Glutamatergic neuron (in vitro differentiated cells): ENCODE results near the gene C2orf68. TPM values are rescaled to one million over a fixed set of nuclear protein-coding genes. Genes with fewer than 3 reads are reported as not detected.

Experiments
- DNase-seq: peaks from one replicate; pipeline ENCODE4 v3.0.0; 2022
- H3K27ac Mint-ChIP-seq: one replicate; pipeline ENCODE4 v1.8.0; 2020; ENCODE audit warnings: mild to moderate bottlenecking, mixed read lengths, inconsistent platforms; ENCODE audit not compliant: unreplicated experiment
- H3K27me3 Mint-ChIP-seq: one replicate; pipeline ENCODE4 v1.8.0; 2020; ENCODE audit warnings: mild to moderate bottlenecking, moderate library complexity, mixed read lengths, inconsistent platforms; ENCODE audit not compliant: unreplicated experiment
- H3K36me3 Mint-ChIP-seq: one replicate; pipeline ENCODE4 v1.8.0; 2020; ENCODE audit warnings: mild to moderate bottlenecking, mixed read lengths, inconsistent platforms; ENCODE audit not compliant: unreplicated experiment
- H3K4me1 Mint-ChIP-seq: one replicate; pipeline ENCODE4 v1.8.0; 2020; ENCODE audit warnings: mild to moderate bottlenecking, low read depth, mixed read lengths, inconsistent platforms; ENCODE audit not compliant: unreplicated experiment
- H3K4me3 Mint-ChIP-seq: one replicate; pipeline ENCODE4 v1.8.0; 2020; ENCODE audit warnings: mild to moderate bottlenecking, mixed read lengths, inconsistent platforms; ENCODE audit not compliant: unreplicated experiment
- H3K9me3 Mint-ChIP-seq: one replicate; pipeline ENCODE4 v1.8.0; 2020; ENCODE audit warnings: mild to moderate bottlenecking, moderate library complexity, mixed read lengths, inconsistent platforms; ENCODE audit not compliant: unreplicated experiment
- total RNA-seq: library from RNA; stranded (reverse); fragmentation: NEBNext Ultra II Directional; extraction: Animal tissue kit (Norgen Biotek cat#: 25700); gene quantifications from one replicate; pipeline ENCODE4 v1.2.1, GENCODE V29; 2021; ENCODE audit not compliant: unreplicated experiment
- TF ChIP-seq, protein P1 (sequence below): fragments of 200-600 bp; sonication (generic); IDR thresholded peaks from one replicate; pipeline ENCODE4 v1.5.0; 2021; ENCODE audit not compliant: partially characterized antibody, unreplicated experiment

The C2orf68 gene
- total RNA-seq, 1 donor from 2014 or later, result 51.0 TPM

GRCh38 chr2:85601771-85602475 is 9.9 kb downstream of the C2orf68 start:
- Mint-ChIP-seq H3K9me3 (peaks cover 7% of the 10 kb centered on the region), H3K4me3 (peak overlapping the region; percentile 87), H3K27ac (peak overlapping the region; percentile 55)

DNA sequence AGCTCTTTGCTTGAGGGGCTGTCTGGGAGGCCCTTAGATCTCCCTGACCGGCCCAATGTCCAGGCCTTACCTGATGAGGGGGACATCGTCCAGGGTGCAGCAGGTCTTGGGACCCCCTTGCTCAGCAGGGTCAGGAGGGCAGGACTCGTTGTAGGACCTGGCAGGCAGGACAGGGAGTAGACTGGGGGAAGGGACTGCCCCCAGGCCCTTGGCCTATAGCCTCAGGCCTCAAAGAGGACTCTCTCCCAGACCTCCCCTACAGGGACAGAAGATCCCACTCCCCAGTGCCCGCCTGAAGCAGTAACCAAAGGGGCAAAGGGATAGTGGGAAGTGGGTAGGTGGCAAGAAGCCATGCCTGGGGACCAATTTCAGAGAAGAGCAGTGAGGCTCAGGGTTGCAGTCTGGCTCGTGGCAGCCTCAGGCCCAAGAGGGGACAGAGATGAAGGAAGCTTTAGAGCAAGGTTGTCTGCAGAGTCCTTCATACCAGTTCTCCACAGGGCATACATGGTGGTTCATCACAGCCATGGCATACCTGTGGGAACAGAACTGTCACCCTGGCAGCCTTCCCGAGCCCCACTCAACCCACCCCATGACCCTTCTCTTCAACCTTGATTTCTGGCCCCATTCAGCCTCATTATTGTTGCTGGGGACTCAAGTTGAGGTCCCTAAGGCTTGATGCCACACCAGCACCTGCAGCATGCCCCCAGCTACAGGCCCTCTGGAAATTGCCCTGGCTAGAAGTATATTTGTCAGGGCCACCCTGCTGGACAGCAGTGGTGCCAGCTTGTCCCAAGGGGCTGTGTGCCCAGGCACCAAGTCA is 10.7 kb downstream of the C2orf68 start:
- TF ChIP-seq, protein P1, sequence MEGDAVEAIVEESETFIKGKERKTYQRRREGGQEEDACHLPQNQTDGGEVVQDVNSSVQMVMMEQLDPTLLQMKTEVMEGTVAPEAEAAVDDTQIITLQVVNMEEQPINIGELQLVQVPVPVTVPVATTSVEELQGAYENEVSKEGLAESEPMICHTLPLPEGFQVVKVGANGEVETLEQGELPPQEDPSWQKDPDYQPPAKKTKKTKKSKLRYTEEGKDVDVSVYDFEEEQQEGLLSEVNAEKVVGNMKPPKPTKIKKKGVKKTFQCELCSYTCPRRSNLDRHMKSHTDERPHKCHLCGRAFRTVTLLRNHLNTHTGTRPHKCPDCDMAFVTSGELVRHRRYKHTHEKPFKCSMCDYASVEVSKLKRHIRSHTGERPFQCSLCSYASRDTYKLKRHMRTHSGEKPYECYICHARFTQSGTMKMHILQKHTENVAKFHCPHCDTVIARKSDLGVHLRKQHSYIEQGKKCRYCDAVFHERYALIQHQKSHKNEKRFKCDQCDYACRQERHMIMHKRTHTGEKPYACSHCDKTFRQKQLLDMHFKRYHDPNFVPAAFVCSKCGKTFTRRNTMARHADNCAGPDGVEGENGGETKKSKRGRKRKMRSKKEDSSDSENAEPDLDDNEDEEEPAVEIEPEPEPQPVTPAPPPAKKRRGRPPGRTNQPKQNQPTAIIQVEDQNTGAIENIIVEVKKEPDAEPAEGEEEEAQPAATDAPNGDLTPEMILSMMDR, result no peak
- peaks cover 10% of the 10 kb centered on the region for H3K27me3 Mint-ChIP-seq
- peak overlapping the region; percentile 87 for H3K4me3 Mint-ChIP-seq
- H3K9me3 Mint-ChIP-seq, result peaks cover 7% of the 10 kb centered on the region
- peak overlapping the region; percentile 38 for H3K27ac Mint-ChIP-seq
- no peak for DNase-seq
- no peaks in the 10 kb centered on the region for H3K36me3 Mint-ChIP-seq
- peaks cover 6% of the 10 kb centered on the region for H3K4me1 Mint-ChIP-seq

More at GRCh38 chr2:85601771-85602475, 9.9 kb downstream of the C2orf68 start:
- TF ChIP-seq, protein P1, result no peak
- H3K27me3 Mint-ChIP-seq, result peaks cover 9% of the 10 kb centered on the region
- DNase-seq, result no peak
- H3K36me3 Mint-ChIP-seq, result no peaks in the 10 kb centered on the region
- H3K4me1 Mint-ChIP-seq, result peaks cover 5% of the 10 kb centered on the region

DNA sequence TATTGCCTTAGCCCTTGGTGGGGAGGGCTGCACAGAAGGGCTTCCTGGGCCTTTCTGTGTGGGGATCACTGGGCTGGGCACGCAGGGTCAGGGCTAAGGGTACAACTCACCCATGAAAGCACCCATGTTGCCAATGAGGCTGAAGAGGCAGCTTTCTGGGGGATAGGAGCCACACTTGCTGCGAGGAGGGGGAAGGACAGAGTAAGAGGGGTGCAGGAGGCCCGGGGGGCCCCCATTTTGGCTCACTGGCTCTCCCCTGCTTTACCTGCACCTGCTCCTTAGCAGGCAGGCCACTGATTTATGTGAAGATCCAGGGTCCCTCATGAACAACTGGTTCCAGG is 11.7 kb downstream of the C2orf68 start:
- Mint-ChIP-seq H3K4me3 (no peak overlapping the region), H3K9me3 (peaks cover 11% of the 10 kb centered on the region), H3K36me3 (no peaks in the 10 kb centered on the region), H3K27me3 (peaks cover 19% of the 10 kb centered on the region), H3K27ac (no peak overlapping the region), H3K4me1 (peaks cover 7% of the 10 kb centered on the region)
- no peak for DNase-seq
- TF ChIP-seq, protein P1, result no peak

DNA sequence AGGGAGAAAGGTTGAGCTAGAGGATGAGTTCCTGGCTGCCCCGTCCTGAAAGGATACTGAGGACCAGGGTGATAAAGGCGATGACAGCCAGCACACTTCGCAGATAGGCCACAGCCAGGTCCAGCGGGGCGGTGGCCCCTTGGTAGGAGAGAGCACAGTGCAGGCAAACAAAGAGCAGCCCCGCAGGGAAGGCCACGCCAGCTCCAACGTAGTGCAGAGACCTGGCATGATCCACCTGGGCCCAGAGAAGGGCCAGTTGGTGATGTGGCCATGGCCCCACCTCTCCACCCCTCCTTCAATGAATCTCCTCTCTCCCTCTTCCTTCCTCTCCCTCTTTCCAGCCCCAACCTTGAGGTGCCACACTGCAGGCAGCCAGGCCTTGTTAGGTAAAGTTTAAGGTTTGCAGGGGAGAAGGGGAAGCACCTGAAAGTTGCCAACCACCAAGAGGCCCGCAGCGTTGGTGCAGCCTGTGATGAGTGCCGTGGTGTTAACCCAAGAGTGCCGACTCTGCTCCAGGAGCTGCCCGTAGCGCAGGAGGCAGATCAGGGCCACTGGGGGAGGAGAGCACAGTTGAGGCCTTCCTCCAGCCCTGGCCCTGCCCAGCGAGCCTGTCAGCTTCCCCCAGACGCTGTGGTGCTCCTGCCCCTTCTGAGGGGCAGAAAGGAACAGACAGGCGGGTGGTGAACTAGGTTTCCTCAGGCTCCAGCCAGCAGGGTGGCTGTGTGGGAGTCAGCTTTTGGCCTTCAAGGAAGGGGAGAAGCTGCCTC is 12.2 kb downstream of the C2orf68 start:
- DNase-seq, result no peak
- Mint-ChIP-seq H3K4me1 (peaks cover 7% of the 10 kb centered on the region), H3K27ac (no peak overlapping the region)

More for the DNA sequence above, 12.2 kb downstream of the C2orf68 start:
- Mint-ChIP-seq H3K9me3 (peaks cover 11% of the 10 kb centered on the region), H3K4me3 (no peak overlapping the region), H3K36me3 (no peaks in the 10 kb centered on the region), H3K27me3 (peaks cover 19% of the 10 kb centered on the region)
- TF ChIP-seq, protein P1, result no peak
